Fibroblast of pulmonary artery (primary cell): ENCODE data around the gene SAC3D1.

Experiments used
- DNase-seq: peaks from one replicate; pipeline ENCODE4 v3.0.0-alpha.2; 2010; ENCODE audit warnings: low read depth
- H3K4me3 ChIP-seq: replicated peaks from 2 replicates; pipeline ENCODE4 v1.5.1; 2011; ENCODE audit warnings: low read depth, mild to moderate bottlenecking, control low read depth, low read length, moderate library complexity
- CTCF ChIP-seq: IDR thresholded peaks from 2 replicates; pipeline ENCODE4 v1.5.1; 2011; ENCODE audit warnings: mild to moderate bottlenecking, control low read depth, low read length, inconsistent platforms; ENCODE audit errors: missing control alignments

The SAC3D1 gene

GRCh38 chr11:65013888-65014725 is 26.9 kb upstream of the SAC3D1 start, which contains the start of gene ARL2:
TSS of gene ARL2 (plus strand) at chr11:65014160. CDS start at chr11:65014208, 48 bp downstream.
- H3K4me3 ChIP-seq = peak within 1 kb of the TSS; percentile 84
- peak; percentile 89 for DNase-seq
- no peak for TF ChIP-seq CTCF

GRCh38 chr11:65014726-65015227 is 26.2 kb upstream of the SAC3D1 start:
- TF ChIP-seq CTCF = no peak
- peak overlapping the region; percentile 84 for H3K4me3 ChIP-seq
- DNase-seq = no peak

- DNase-seq = no peak
- no peak for TF ChIP-seq CTCF
- H3K4me3 ChIP-seq = no peak overlapping the region
Observed at GRCh38 chr11:65016705-65017104, 24.3 kb upstream of the SAC3D1 start.

- no peak overlapping the region for H3K4me3 ChIP-seq
- no peak for TF ChIP-seq CTCF
- no peak for DNase-seq
Observed at GRCh38 chr11:65017937-65018336, 23.1 kb upstream of the SAC3D1 start.

- no peak for DNase-seq
- no peak for TF ChIP-seq CTCF
Observed at GRCh38 chr11:65019824-65020223, 21.2 kb upstream of the SAC3D1 start.

GRCh38 chr11:65021003-65021402 is 20.0 kb upstream of the SAC3D1 start:
- DNase-seq = no peak
- no peak for TF ChIP-seq CTCF
- no peak overlapping the region for H3K4me3 ChIP-seq

More at GRCh38 chr11:65019824-65020223, 21.2 kb upstream of the SAC3D1 start:
- H3K4me3 ChIP-seq = no peak overlapping the region
